ENCODE results near the gene ZNF507. TPM values are rescaled to one million over a fixed set of nuclear protein-coding genes. Genes with fewer than 3 reads are reported as not detected.
"Not testable (repeated sequence)": the region's sequence is repeated elsewhere in the genome, so short reads cannot be mapped to it uniquely, and the experiment has no call there.

The ZNF507 gene
- total and polyA plus RNA-seq, 5 experiments from 2014 or later = 7.9 to 51.5 (median 8.0) TPM

DNA sequence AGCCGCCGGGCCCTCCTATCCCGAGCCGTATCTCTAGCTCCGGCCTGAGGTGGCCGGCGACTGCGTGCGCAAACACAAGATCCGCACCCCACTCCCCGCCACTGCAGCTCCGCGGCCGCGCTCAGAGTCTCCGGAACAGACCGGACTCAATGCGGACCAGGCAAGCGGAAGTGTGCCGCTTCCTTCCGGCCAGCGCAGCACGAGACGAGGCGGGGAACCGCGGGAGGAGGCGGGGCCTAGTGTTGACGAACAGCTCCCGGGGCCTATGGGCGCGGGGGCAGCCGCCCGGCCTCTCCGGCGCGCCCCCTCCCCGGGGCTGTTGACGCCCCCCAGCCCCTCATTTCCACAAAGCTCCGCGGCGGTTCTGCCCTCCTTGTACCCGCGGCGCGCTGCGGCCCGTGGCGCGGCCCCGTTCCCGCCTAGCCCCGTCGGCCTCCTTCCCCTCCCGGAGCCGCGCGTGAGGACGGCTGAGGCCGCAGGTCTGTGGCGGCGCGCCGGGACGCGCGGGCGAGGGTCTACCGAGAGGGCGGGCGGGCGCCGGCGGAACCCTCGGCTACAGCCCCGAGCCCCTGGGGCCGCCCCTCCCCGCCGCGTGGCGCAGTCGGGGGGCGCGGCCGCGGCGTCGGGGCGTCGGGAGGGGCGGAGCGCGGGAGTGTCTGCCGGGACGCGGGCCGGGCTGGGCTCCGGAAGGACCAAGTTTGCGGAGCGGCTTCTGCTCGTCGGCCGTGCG is 60.2 kb downstream of the ZNF507 start, which contains the start of gene DPY19L3:
TSS of gene DPY19L3 (plus strand) at position 340 of the 730 bp plus-strand sequence. CDS start 2,484 bp downstream, outside the sequence.
- peaks cover 10 to 30% (median 27%) of the 10 kb centered on the region in 4 donors for H3K4me1 Mint-ChIP-seq
- no peaks in the 10 kb centered on the region for H3K9me3 Mint-ChIP-seq
- DNase-seq = peak; percentile 78 to 94 (median 84)
- H3K27ac Mint-ChIP-seq = peak within 1 kb of the TSS; percentile 57 to 94 (median 94)
- POLR2A ChIA-PET = interaction anchor here (0.7 to 2.9 kb wide), 12 partner anchors 16 to 771 kb away, joined by 3 to 23 read pairs (median 6); partner anchors contain the start of genes PDCD5, RGS9BP and ZNF507
- no peaks in the 10 kb centered on the region for H3K27me3 Mint-ChIP-seq
- peak within 1 kb of the TSS; percentile 79 to 94 (median 90) for H3K4me3 Mint-ChIP-seq
- peaks cover 0 to 18% (median 3%) of the 10 kb centered on the region in 3 donors for H3K36me3 Mint-ChIP-seq
- peak; percentile 87 to 89 for ATAC-seq

DNA sequence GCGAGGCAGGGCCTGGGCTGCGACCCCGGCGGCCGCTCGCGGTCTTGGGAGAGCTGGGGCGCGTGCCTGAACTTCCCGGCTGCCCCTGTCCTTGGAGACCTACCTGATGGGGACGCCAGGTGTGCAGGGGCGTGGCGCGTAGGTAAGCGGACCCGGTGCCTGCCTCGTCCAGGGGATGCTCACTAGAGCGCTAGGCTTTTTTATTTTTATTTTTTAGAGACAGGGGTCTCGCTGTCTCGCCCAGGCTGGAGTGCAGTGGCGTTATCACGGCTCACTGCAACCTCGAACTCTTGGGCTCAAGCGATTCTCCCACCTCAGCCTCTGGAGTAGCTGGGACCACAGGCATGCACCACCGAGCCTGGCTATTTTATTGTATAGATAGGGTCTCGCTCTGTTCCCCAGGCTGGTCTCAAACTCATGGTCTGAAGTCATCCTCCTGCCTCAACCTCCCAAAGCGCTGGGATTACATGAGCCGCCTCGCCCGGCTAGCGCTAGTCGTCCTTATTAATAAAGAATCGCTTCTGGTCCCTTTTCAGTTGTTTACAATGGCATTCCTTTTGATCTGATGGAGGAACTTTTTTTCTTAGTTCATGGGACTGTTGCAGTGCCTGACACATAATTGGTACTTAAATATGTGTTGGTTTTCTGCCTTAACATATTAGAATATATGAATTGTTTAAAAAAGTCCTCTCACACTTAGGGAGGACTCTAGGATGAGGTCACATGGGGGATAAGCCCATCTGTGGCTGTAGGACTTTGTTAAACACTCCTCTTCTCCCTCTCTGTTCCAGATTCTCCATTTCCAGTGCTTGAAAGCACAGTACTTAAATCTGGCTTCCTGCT is 61.0 kb downstream of the ZNF507 start:
- ATAC-seq = no peak
- Mint-ChIP-seq H3K36me3 (peaks cover 0 to 22% (median 9%) of the 10 kb centered on the region in 3 donors), H3K27ac (peak overlapping the region; percentile 57 to 94 (median 89)), H3K9me3 (no peaks in the 10 kb centered on the region), H3K4me1 (peaks cover 8 to 30% (median 27%) of the 10 kb centered on the region in 4 donors), H3K4me3 (peak overlapping the region; percentile 79 to 94 (median 88)), H3K27me3 (no peaks in the 10 kb centered on the region)
- POLR2A ChIA-PET = interaction anchor here (0.7 to 2.9 kb wide), 9 partner anchors 15 to 269 kb away, joined by 3 to 23 read pairs (median 7); partner anchors contain the start of genes PDCD5, RGS9BP and ZNF507
- DNase-seq = no peak

DNA sequence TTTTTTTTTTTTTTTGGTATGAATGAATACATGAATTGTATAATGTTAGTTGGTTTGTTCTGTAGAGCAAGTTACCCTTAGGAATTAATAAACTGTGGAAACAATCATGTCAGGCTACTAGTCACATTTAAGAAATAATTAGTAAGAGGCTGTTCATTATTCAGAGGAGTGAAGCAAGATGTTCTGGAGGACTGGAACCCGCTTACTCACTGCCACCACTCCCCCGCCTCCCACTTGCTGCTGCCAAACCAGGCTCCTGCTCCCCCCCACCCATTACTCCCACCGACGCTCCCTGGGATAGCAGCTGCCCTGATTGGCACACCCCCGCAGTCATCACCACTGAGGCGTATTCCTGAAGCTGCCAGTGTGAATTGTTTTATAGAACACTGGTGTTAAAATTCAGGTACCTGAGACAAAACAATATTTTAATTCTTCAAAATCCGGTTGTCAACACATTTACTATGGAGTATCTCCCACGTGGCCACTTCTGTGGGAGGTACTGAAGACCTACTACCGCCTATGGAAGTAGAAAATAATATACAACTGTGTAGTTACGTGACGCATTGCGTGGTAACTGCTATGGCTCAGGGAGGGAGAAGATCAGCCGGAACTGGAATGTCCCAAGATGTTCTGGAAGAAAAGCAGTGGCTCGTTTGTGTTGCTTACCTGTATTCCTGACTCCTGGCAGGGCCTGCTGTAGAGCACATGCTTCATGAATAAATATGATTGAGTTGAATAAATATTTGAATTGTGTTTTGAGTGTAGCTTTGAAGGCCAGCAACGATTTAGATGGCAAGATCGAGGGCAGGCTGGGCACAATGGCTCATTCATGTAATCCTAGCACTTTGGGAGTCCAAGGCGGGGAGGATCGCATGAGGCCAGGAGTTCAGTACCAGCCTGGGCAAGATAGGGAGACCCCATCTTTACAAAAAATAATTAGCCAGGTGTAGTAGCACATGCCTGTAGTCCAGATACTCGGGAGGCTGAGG is 61.9 kb downstream of the ZNF507 start:
- POLR2A ChIA-PET = no interaction called here
- H3K4me3 Mint-ChIP-seq = peak overlapping the region; percentile 79 to 94 (median 88)
- ATAC-seq (no peak), DNase-seq (no peak)
- H3K27ac Mint-ChIP-seq = peak overlapping the region; percentile 57 to 94 (median 88)
- H3K27me3 Mint-ChIP-seq = no peaks in the 10 kb centered on the region
- no peaks in the 10 kb centered on the region for H3K9me3 Mint-ChIP-seq
- H3K36me3 Mint-ChIP-seq = peaks cover 0 to 30% (median 16%) of the 10 kb centered on the region in 3 donors
- peaks cover 6 to 30% (median 26%) of the 10 kb centered on the region in 4 donors for H3K4me1 Mint-ChIP-seq

DNA sequence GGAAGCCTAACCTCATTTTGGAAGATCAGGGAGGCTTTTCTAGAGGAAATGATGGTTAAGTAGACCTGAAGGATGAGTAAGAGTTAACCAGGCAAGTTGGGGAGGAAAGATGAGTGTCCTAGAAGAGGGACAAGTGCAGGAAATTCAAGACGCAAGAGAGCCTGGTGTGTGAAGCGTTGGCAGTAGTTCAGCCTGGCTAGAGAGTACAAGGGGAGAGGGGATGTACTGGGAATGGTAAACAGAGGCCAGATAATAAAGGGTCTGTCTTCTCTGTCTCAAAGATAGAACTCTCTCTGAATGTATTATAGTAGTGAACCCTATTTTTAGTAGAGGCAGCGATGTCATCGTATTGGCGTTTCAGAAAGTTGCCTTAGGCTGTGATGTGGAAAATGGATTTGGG is 69.8 kb downstream of the ZNF507 start:
- ATAC-seq (no peak), DNase-seq (no peak)
- H3K9me3 Mint-ChIP-seq = no peaks in the 10 kb centered on the region
- H3K36me3 Mint-ChIP-seq = peaks cover 5 to 48% (median 30%) of the 10 kb centered on the region in 3 donors
- no peaks in the 10 kb centered on the region for H3K4me1 Mint-ChIP-seq
- no peak overlapping the region for H3K4me3 Mint-ChIP-seq
- no peak overlapping the region for H3K27ac Mint-ChIP-seq
- H3K27me3 Mint-ChIP-seq = no peaks in the 10 kb centered on the region
- POLR2A ChIA-PET = no interaction called here

DNA sequence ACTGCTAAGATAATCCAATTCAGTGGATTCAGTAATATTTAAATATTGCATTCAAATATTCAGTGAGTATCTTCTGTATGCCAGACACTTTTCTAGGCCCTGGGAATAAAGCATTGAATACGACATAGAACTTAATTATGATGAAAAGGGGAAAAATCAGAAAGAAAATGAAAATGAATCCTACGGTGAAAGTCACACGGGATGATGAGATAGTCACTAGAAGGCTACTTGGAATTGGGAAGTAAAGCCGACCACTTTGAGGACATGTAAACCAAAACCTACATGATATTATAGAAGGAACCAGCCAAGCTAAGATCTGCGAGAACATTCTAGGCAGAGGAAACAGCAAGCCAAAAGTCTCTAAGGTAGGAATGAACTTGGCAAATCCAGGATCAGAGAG is 70.3 kb downstream of the ZNF507 start:
- POLR2A ChIA-PET = no interaction called here
- H3K4me3 Mint-ChIP-seq = no peak overlapping the region
- H3K36me3 Mint-ChIP-seq = peaks cover 5 to 47% (median 30%) of the 10 kb centered on the region in 3 donors
- no peak overlapping the region for H3K27ac Mint-ChIP-seq
- ATAC-seq (no peak), DNase-seq (no peak)
- no peaks in the 10 kb centered on the region for H3K9me3 Mint-ChIP-seq
- H3K4me1 Mint-ChIP-seq = no peaks in the 10 kb centered on the region
- no peaks in the 10 kb centered on the region for H3K27me3 Mint-ChIP-seq

DNA sequence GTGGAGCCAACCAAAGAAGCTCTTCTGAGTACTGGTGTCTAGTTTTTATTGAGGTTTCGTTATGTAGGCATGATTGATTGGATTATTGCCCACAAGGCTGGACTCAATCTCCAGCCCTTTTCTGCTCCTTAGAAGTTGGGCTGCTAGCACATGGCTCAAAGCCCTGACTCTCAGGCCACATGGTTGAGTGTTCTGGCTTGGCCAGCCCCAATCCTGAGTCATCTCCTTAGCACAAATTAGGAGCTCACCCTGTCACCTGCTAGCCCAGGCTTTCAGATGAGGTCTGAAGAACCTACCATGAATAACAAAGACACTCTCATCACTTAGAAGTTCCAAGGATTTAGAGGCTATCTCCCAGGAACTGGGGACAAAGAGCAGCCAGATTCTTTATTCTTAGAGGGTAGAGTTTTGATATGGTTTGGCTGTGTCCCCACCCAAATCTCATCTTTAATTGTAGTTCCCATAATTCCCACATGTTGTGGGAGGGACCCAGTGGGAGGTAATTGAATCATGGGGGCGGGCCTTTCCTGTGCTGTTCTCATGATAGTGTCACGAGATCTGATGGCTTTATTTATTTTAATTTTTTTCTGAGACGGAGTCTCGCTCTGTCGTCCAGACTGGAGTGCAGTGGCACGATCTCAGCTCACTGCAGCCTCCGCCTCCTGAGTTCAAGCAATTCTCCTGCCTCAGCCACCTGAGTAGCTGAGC is 71.5 kb downstream of the ZNF507 start:
- ATAC-seq = no peak
- no peaks in the 10 kb centered on the region for H3K27me3 Mint-ChIP-seq
- no peak for DNase-seq
- no peak overlapping the region for H3K4me3 Mint-ChIP-seq
- POLR2A ChIA-PET = no interaction called here
- H3K36me3 Mint-ChIP-seq = peaks cover 5 to 38% (median 19%) of the 10 kb centered on the region in 3 donors
- peaks cover 4 to 7% (median 5%) of the 10 kb centered on the region in 4 donors for H3K4me1 Mint-ChIP-seq
- no peak overlapping the region for H3K27ac Mint-ChIP-seq
- peaks cover 0 to under 1% (median 0%) of the 10 kb centered on the region in 9 donors for H3K9me3 Mint-ChIP-seq

DNA sequence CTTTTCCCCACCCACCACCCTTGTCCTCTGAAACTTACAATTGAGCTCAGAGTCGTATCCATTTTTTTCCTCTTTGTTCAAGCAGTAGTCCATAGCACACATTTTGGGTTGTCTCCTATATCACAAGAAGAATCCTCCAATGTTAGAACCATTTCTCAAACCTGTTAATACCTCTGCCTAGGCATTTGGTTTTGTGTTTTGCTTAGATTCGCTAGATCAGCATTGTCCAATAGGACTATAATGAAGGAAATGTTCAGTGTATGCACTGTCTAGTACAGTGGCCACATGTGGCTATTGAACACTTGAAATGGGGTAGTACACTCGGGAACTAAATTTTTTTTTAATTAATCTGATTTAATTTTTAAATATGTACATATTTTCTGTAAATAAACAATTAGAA is 72.7 kb downstream of the ZNF507 start:
- Mint-ChIP-seq H3K27ac (no peak overlapping the region), H3K4me1 (peaks cover 9 to 17% (median 15%) of the 10 kb centered on the region in 4 donors), H3K36me3 (peaks cover 5 to 26% (median 15%) of the 10 kb centered on the region in 3 donors), H3K4me3 (no peak overlapping the region), H3K9me3 (peaks cover 0 to 10% (median 0%) of the 10 kb centered on the region in 9 donors), H3K27me3 (no peaks in the 10 kb centered on the region)
- no peak for DNase-seq
- ATAC-seq = no peak
- POLR2A ChIA-PET = no interaction called here

DNA sequence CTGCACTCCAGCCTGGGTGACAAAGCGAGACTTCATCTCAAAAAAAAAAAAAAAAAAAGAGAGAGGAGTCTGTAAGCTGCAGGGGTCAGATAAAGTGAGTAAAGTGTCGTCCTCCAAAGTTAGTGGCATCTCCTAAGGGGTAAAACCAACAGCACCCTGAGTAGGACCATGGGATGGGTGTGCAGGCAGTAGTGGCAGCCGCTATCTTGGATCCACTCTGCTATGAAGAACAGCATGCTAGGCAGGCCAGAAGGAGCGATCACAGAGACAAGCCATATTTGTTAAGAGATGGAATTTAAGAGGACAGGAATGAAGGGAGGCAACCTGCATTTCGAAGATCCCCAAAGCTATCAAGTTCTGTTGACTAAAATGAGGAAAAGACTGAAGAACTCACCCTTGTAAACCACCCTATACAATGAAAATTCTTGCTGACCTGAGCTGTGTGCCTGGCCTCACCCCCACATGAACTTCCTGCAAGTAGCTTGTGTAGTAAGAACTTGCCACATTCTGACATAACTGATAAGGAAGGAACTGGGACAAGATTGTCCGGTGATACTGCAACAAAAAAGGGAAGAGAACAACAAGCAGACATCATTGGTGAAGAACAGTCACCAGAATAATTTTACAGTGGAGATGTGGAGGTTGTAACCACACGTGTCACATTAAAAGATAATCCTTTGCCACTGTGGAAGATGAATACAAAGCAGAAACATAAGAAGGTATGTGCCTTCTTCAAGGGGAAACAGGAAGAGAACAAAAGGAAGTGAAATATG is 76.4 kb downstream of the ZNF507 start:
- DNase-seq (peak in 1 of 10 donors; percentile 10), ATAC-seq (peak in 1 of 2 donors; percentile 33)
- peak overlapping the region in 9 of 10 donors; percentile 4 to 71 (median 35) for H3K4me3 Mint-ChIP-seq
- no peaks in the 10 kb centered on the region for H3K27me3 Mint-ChIP-seq
- peaks cover 0 to 10% (median 0%) of the 10 kb centered on the region in 9 donors for H3K9me3 Mint-ChIP-seq
- peak overlapping the region; percentile 52 to 87 (median 79) for H3K27ac Mint-ChIP-seq
- H3K36me3 Mint-ChIP-seq = peaks cover 0 to 7% (median 6%) of the 10 kb centered on the region in 3 donors
- H3K4me1 Mint-ChIP-seq = peaks cover 12 to 17% (median 15%) of the 10 kb centered on the region in 4 donors
- POLR2A ChIA-PET = interaction anchor here (1.2 kb wide), 1 partner anchor 16 kb away, joined by 12 read pairs; the partner anchor contains the start of gene DPY19L3

DNA sequence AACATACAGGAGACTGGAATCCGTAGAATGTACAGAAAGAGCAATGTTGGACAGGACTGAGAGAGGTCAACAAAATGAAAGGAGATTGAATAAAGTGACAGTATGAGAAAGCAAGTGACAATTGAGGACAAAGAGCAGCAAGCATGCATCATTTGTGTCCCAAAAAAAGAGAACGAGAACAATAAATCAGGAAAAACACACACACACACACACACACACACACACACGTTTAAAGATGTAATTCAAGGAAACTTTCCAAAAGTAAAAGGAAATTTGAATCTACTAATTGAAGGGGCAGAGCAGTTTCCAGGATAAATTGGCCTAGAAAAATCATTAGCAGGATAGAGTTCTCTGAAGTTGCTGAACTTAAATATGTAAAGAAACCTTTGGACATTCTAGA is 77.0 kb downstream of the ZNF507 start:
- Mint-ChIP-seq H3K9me3 (peaks cover 0 to 10% (median 0%) of the 10 kb centered on the region in 9 donors), H3K27me3 (no peaks in the 10 kb centered on the region), H3K4me3 (peak overlapping the region in 9 of 10 donors; percentile 4 to 71 (median 20)), H3K27ac (peak overlapping the region; percentile 52 to 87 (median 79)), H3K36me3 (peaks cover 0 to 6% (median 6%) of the 10 kb centered on the region in 3 donors), H3K4me1 (peaks cover 12 to 17% (median 15%) of the 10 kb centered on the region in 4 donors)
- DNase-seq = no peak
- POLR2A ChIA-PET = interaction anchor here (1.2 kb wide), 1 partner anchor 17 kb away, joined by 12 read pairs; the partner anchor contains the start of gene DPY19L3
- ATAC-seq = no peak

DNA sequence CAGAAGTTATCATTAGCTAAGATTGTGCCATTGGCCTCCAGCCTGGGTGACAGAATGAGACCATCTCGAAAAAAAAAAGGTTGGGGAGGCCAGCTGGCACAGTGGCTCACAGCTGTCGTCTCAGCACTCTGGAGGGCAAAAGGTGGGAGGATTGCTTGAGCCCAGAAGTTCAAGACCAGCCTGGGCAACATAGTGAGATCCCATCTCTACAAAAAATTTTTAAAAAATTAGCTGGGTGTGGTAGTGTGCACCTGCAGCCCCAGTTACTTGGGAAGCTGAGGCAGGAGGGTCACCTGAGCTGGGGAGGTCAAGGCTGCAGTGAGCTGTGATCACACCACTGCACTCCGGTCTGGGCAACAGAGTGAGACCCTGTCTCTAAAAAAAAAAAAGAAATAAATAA is 78.5 kb downstream of the ZNF507 start:
- DNase-seq, H3K27me3 Mint-ChIP-seq, ATAC-seq, H3K4me3 Mint-ChIP-seq, H3K27ac Mint-ChIP-seq: not testable (repeated sequence)
- Mint-ChIP-seq H3K9me3 (peaks cover 0 to 10% (median 0%) of the 10 kb centered on the region in 9 donors), H3K4me1 (peaks cover 12 to 17% (median 15%) of the 10 kb centered on the region in 4 donors), H3K36me3 (peaks cover 0 to 15% (median 9%) of the 10 kb centered on the region in 3 donors)
- POLR2A ChIA-PET = interaction anchor here (0.7 kb wide), 2 partner anchors 16 to 86 kb away, joined by 3 read pairs; no protein-coding TSS in a partner anchor

Measured in naive thymus-derived CD8-positive, alpha-beta T cell (primary cell).